NAMALWA (cell line): ENCODE results near the gene AMY1C.
"Not testable (repeated sequence)": the region's sequence is repeated elsewhere in the genome, so short reads cannot be mapped to it uniquely, and the experiment has no call there.

Source experiments
- DNase-seq: peaks from one replicate; pipeline ENCODE4 v3.0.0-alpha.2; 2015; ENCODE audit warnings: low spot score

AMY1C gene

DNA sequence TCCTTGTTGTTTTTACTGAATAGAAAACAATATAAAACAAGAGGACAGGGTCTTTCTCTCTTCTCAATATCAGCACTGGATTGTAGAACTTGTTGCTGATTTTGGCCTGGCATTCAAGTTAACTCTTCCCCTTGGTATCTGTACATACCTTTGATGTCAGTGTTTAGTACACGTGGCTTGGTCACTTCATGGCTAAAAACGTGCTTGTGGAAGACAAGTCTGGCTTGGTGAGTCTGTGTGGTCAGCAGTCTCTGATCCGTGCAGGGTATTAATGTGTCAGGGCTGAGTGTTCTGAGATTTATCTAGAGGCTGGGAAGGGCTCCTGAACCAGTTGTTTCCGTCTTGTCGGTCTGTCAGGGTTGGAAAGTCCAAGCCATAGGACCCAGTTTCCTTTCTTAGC lies at the start of gene AMY1C:
Gene AMY1C (plus strand): TSS at position 301 of the 400 bp plus-strand sequence. CDS start 572 bp downstream, outside the sequence.
- DNase-seq: not testable (repeated sequence)

DNA sequence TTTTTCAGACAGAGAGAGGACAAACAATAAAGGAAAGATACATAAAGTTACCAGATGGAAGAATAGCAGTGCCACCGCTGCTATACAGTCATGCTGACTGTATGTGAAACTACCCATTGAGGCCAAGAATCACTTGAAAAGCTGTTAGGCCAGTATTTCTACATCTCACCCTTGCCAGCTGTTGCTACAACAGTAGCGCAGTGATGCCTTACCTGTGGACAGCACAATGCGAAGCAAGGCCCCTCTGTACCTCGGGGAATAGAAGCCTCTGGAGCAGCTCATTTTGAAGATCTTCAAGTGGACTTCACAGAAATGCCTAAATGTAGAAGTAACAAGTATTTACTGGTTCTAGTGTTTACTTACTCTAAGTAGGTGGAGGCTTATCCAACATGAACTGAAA lies 49.0 kb upstream of the AMY1C start:
- not testable (repeated sequence) for DNase-seq

DNA sequence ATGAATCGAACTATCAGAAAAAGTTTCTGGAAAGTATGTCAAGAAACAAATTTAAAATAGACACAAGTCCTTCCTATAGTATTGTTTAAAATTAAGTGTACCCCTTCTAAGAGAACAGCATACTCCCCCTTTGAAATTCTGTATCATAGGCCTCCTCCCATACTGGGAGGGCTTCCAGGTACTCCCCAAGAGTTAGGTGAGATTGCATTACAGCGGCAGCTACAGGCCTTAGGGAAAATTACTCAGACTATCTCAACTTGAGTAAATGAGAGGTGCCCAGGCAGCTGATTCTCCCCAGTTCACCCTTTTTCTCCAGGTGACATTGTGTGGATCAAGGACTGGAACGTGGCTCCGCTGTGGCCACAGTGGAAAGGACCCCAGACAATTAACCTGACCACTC lies 48.4 kb upstream of the AMY1C start:
- not testable (repeated sequence) for DNase-seq

- not testable (repeated sequence) for DNase-seq
Measured at GRCh38 chr1:103707670-103708069, 42.0 kb upstream of the AMY1C start.

DNA sequence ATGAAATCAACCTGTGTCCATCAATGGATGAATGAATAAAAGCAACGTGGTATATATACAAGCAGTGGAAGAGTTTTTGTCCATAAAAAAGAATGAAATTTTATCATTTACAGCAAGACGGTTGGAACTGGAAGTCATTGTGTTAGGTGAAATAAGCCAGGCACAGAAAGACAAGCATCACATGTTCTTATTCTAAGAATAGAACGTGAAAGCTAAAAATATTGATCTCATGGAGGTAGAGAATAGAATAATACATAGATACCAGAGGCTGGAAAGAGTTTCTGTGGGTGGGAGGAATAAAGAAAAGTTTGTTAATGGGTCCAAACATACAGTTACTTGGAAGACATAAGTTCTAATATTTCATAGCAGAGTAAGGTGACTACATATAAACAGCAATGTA lies 39.3 kb upstream of the AMY1C start:
- not testable (repeated sequence) for DNase-seq

- DNase-seq: not testable (repeated sequence)
Measured at GRCh38 chr1:103717404-103717803, 32.3 kb upstream of the AMY1C start.

DNA sequence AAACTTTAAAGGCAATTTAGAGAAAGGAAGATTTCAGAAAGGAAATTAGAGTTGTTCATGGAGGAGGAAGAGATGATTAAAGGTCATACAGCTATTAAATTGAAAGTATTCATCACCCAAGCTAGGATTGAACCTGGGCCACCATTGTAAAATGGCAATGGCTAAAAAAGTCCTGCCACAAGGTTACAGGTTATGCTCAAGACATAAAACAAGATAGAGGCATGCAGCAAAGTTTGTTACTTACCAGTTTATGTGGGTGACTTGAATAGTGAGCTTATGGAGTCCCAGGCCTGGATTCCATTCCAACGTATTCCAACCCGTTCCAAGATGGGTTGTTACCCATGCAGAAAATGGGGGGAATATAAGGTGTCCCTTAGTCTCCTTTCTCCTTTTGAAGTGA lies 28.2 kb upstream of the AMY1C start:
- DNase-seq: not testable (repeated sequence)

DNA sequence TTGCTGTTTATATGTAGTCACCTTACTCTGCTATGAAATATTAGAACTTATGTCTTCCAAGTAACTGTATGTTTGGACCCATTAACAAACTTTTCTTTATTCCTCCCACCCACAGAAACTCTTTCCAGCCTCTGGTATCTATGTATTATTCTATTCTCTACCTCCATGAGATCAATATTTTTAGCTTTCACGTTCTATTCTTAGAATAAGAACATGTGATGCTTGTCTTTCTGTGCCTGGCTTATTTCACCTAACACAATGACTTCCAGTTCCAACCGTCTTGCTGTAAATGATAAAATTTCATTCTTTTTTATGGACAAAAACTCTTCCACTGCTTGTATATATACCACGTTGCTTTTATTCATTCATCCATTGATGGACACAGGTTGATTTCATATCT lies 14.4 kb upstream of the AMY1C start:
- DNase-seq: not testable (repeated sequence)

- DNase-seq: not testable (repeated sequence)
Measured at GRCh38 chr1:103738031-103738430, 11.7 kb upstream of the AMY1C start.

DNA sequence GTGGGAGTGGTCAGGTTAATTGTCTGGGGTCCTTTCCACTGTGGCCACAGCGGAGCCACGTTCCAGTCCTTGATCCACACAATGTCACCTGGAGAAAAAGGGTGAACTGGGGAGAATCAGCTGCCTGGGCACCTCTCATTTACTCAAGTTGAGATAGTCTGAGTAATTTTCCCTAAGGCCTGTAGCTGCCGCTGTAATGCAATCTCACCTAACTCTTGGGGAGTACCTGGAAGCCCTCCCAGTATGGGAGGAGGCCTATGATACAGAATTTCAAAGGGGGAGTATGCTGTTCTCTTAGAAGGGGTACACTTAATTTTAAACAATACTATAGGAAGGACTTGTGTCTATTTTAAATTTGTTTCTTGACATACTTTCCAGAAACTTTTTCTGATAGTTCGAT lies 5.2 kb upstream of the AMY1C start:
- not testable (repeated sequence) for DNase-seq

GRCh38 chr1:103745040-103745439 lies 4.7 kb upstream of the AMY1C start:
- DNase-seq: not testable (repeated sequence)

GRCh38 chr1:103748273-103748672 lies 1.4 kb upstream of the AMY1C start:
- DNase-seq: not testable (repeated sequence)

DNA sequence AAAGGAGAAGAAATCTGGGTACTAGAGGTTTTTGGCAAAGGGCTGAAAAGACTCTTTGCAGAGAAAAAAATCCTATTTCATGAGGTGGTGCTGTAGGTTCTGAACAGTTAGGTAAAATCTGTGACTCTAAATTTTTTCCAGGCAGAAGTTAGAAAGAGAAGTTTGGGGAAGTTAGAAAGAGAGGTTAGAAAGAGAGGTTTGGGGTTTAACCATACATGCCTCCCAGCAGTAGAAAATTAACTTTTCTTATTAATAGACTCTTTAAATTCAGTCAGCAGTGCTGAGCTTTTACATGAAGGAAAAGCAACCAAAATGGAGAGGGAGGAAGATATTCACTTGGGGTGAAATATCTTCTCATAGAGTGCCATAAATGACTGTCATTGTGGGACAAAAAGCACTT lies 12.2 kb downstream of the AMY1C start:
- no peak for DNase-seq

GRCh38 chr1:103779932-103780331 lies 30.2 kb downstream of the AMY1C start:
- no peak for DNase-seq

DNA sequence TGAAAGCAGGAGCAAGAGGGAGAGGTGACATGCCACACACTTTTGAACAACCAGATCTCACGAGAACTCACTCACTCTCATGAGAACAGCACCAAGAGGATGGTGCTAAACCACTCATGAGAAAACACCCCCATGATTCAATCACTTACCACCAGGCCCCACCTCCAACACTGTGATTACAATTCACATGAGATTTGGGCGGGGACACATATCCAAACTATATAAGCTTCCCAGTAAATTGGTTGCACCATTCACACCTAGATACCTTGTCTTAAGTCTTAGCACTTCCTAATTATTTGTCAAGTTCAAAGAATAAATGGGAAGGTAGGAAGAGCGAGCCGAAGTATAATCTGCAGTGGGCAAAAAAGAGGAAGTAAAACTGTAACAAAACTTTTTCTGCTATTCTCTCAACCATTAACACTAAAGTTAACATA lies 34.3 kb downstream of the AMY1C start:
- DNase-seq: peak; percentile 34

- DNase-seq: peak; percentile 36
Measured at GRCh38 chr1:103788377-103788776, 38.7 kb downstream of the AMY1C start.

DNA sequence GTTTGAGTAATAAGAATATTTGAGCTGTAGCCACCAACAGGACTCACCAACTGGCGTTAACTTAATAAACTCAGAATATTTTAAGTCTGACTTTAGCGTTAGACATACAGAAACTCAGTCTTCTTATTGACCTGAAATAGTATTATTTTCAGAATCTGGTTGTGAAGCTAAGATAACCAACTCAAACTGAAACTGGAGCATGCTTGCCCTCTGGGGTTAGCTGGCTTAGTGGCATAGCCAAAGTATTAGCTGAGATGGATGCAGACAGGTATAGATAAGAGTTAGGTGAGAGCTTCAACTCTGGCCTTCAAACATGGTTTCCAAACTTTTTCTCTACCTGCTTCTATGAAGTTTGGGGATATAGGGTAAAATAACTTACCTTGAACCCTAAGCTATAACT lies 40.5 kb downstream of the AMY1C start:
- DNase-seq: no peak
